Measurements from ENCODE around the gene IL20.

GRCh38 chr1:206843626-206844025, 21.8 kb upstream of the IL20 start:
- TF ChIP-seq CTCF (IDR thresholded peaks at IDR 0.05; ENCODE audit: poor library complexity, severe bottlenecking) (no peak), POLR2AphosphoS5 (IDR thresholded peaks at IDR 0.05) (no peak), REST (IDR thresholded peaks at IDR 0.05; ENCODE audit: borderline replicate concordance) (no peak), EZH2 (IDR thresholded peaks at IDR 0.05; ENCODE audit: borderline replicate concordance, insufficient read depth, low read length, poor library complexity, severe bottlenecking) (no peak), EP300 (conservative IDR thresholded peaks at IDR 0.05; ENCODE audit: poor library complexity, severe bottlenecking) (no peak), TAF1 (IDR thresholded peaks at IDR 0.05; ENCODE audit: low read depth) (no peak)
